ENCODE results near the gene SRP68.

The SRP68 gene

DNA sequence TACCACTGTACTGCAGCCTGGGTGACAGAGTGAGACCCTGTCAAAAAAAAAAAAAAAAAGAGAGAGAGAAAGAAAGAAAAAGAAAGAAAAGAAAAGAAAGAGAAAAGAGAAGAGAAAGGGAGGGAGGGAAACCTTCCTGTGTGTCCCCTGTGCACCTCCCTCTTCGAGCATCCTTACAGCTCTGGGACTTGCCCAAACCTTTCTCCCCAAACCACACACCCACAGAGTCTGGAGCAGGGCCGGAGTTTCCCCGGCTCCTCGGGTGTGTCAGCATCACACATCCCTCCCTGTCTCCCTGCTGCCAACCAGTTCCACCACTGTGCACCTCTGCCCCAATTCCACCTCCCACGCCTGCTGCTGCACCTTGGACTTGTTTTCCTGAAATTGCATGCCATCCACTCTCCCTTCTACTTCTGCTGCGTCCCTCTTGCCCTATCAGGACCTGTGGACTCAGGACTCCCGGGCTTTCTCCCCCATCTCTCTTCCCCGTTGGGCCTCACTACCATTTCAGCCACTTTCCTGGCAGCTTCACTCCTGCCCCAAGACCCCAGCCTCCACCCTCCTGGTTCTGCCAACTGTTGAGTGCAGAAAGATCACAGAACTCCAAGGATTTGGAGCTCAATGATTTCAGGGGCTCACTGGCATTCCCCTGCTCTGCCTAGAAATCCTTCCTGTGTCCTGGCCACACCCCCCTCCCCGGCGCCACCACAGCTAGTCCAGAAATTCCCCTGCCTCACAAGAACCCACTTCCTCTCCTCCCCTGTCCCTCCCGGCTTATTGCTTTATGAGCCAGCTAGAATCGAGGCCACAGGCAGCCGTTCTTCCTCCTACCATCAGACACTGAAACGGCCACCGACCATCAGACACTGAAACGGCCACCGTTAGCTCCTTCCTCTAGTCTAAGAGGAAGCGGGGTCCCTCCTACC is 75.4 kb downstream of the SRP68 start:
- no peak for DNase-seq

- no peak for DNase-seq
These were observed 76.9 kb downstream of the SRP68 start for GRCh38 chr17:75995385-75995925.

GRCh38 chr17:75994802-75995370 is 77.4 kb downstream of the SRP68 start:
- no peak for DNase-seq

DNA sequence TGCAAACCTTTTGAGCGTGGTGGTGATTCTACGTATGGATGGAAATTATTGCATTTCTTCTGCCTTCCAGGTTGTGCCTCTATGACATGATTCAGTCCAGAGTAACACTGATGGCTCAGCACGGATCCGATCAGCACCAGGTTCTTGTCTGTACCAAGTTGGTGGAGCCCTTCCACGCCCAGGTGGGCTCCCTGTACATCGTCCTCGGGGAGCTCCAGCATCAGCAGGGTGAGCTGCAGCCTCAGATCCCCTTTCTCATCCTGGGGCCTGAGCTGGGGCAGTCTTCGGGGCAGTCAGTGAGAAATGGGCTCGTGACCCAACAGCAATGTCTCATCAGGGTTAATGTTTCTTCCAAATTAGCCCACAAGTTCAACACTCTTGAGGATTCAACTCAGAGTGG is 80.9 kb downstream of the SRP68 start:
- DNase-seq = no peak
